Thymus (tissue), 11 donors: Measurements from ENCODE around the gene TMEM54. TPM values are rescaled to one million over a fixed set of nuclear protein-coding genes. Genes with fewer than 3 reads are reported as not detected.

ENCODE experiments used
- DNase-seq, 9 donors: peaks; one replicate each; pipeline ENCODE4 v3.0.0-alpha.2; 2013; ENCODE audit warnings: low spot score in 9 of 9, low read depth in 6 of 9, missing footprints in 1 of 9
- H3K27ac ChIP-seq, 2 donors: one replicate each; pipeline ENCODE4 v1.5.1; 2013; ENCODE audit warnings: control low read depth in 1 of 2, low read depth in 1 of 2, low read length in 1 of 2, mild to moderate bottlenecking in 1 of 2, moderate library complexity in 1 of 2
- H3K27me3 ChIP-seq, 2 donors: one replicate each; pipeline ENCODE4 v1.5.1; 2013; ENCODE audit warnings: low read length in 1 of 2; ENCODE audit not compliant: control insufficient read depth in 2 of 2, insufficient read depth in 1 of 2
- H3K36me3 ChIP-seq, 2 donors: one replicate each; pipeline ENCODE4 v1.5.1; 2013; ENCODE audit warnings: low read length in 1 of 2, mild to moderate bottlenecking in 1 of 2, moderate library complexity in 1 of 2; ENCODE audit not compliant: control insufficient read depth in 2 of 2, insufficient read depth in 2 of 2
- H3K4me1 ChIP-seq, 2 donors: one replicate each; pipeline ENCODE4 v1.5.1; 2013; ENCODE audit warnings: low read length in 2 of 2; ENCODE audit not compliant: control insufficient read depth in 2 of 2, insufficient read depth in 2 of 2
- H3K4me3 ChIP-seq, 2 donors: one replicate each; pipeline ENCODE4 v1.5.1; 2013; ENCODE audit warnings: low read length in 2 of 2, control low read depth in 1 of 2, mild to moderate bottlenecking in 1 of 2
- H3K9me3 ChIP-seq, 2 donors: one replicate each; pipeline ENCODE4 v1.5.1; 2013; ENCODE audit warnings: low read length in 1 of 2, mild to moderate bottlenecking in 1 of 2; ENCODE audit not compliant: control insufficient read depth in 2 of 2, insufficient read depth in 1 of 2
- WGBS: extraction: QIAGEN DNeasy Blood & Tissue Kit; methylation state at CpG from one replicate; pipeline ENCODE4 v1.1.7; 2013; 5-methylcytosine and 5-hydroxymethylcytosine counted together
- polyA plus RNA-seq: library from polyadenylated mRNA; stranded (reverse); fragments of 200-250 nt; gene quantifications from one replicate; pipeline ENCODE4 v1.2.3, GENCODE V29; 2013
- total RNA-seq: library from RNA; stranded (reverse); fragments of 120-200 nt; gene quantifications from one replicate; pipeline ENCODE4 v1.2.4, GENCODE V29; 2013
- donor health status: healthy.

The TMEM54 gene
- total and polyA plus RNA-seq, 2 donors: 2.2 to 12.9 TPM

GRCh38 chr1:32864375-32865019, 36.7 kb downstream of the TMEM54 start:
- H3K4me3 ChIP-seq: no peak overlapping the region
- peaks cover 20 to 31% of the 10 kb centered on the region in 2 donors for H3K36me3 ChIP-seq
- DNase-seq: no peak
- H3K27ac ChIP-seq: no peak overlapping the region
- no peaks in the 10 kb centered on the region for H3K4me1 ChIP-seq
- no peaks in the 10 kb centered on the region for H3K9me3 ChIP-seq
- H3K27me3 ChIP-seq: peaks cover 8 to 9% of the 10 kb centered on the region in 2 donors
- WGBS: 98% methylated on average over 8 of the region's 8 CpGs

GRCh38 chr1:32863881-32864245, 37.3 kb downstream of the TMEM54 start:
- H3K4me1 ChIP-seq: no peaks in the 10 kb centered on the region
- no peak overlapping the region for H3K27ac ChIP-seq
- 100% methylated on average over 1 of the region's 1 CpG for WGBS
- H3K4me3 ChIP-seq: no peak overlapping the region
- H3K9me3 ChIP-seq: no peaks in the 10 kb centered on the region
- H3K36me3 ChIP-seq: peaks cover 24 to 31% of the 10 kb centered on the region in 2 donors
- DNase-seq: no peak
- peaks cover 2 to 3% of the 10 kb centered on the region in 2 donors for H3K27me3 ChIP-seq

GRCh38 chr1:32863218-32863880, 37.8 kb downstream of the TMEM54 start:
- H3K4me1 ChIP-seq: no peaks in the 10 kb centered on the region
- no peaks in the 10 kb centered on the region for H3K27me3 ChIP-seq
- 95% methylated on average over 4 of the region's 4 CpGs for WGBS
- no peak overlapping the region for H3K4me3 ChIP-seq
- H3K36me3 ChIP-seq: peaks cover 28 to 30% of the 10 kb centered on the region in 2 donors
- H3K27ac ChIP-seq: no peak overlapping the region
- DNase-seq: no peak
- no peaks in the 10 kb centered on the region for H3K9me3 ChIP-seq

GRCh38 chr1:32861904-32862695, 39.1 kb downstream of the TMEM54 start:
- no peak overlapping the region for H3K4me3 ChIP-seq
- H3K27me3 ChIP-seq: no peaks in the 10 kb centered on the region
- 96% methylated on average over 3 of the region's 3 CpGs for WGBS
- DNase-seq: no peak
- no peak overlapping the region for H3K27ac ChIP-seq
- H3K36me3 ChIP-seq: peaks cover 33 to 40% of the 10 kb centered on the region in 2 donors
- H3K4me1 ChIP-seq: no peaks in the 10 kb centered on the region
- H3K9me3 ChIP-seq: no peaks in the 10 kb centered on the region

- DNase-seq: no peak
- no peaks in the 10 kb centered on the region for H3K4me1 ChIP-seq
- H3K4me3 ChIP-seq: no peak overlapping the region
- no peaks in the 10 kb centered on the region for H3K27me3 ChIP-seq
- H3K36me3 ChIP-seq: peaks cover 44 to 54% of the 10 kb centered on the region in 2 donors
- H3K9me3 ChIP-seq: no peaks in the 10 kb centered on the region
- no peak overlapping the region for H3K27ac ChIP-seq
These were observed 40.6 kb downstream of the TMEM54 start for GRCh38 chr1:32860566-32860965.

- H3K27me3 ChIP-seq: no peaks in the 10 kb centered on the region
- H3K4me1 ChIP-seq: no peaks in the 10 kb centered on the region
- peaks cover 44 to 58% of the 10 kb centered on the region in 2 donors for H3K36me3 ChIP-seq
- no peak for DNase-seq
- H3K27ac ChIP-seq: no peak overlapping the region
- no peaks in the 10 kb centered on the region for H3K9me3 ChIP-seq
- H3K4me3 ChIP-seq: no peak overlapping the region
- WGBS: 99% methylated on average over 2 of the region's 2 CpGs
These were observed 41.3 kb downstream of the TMEM54 start for GRCh38 chr1:32859915-32860314.

GRCh38 chr1:32858791-32859190, 42.4 kb downstream of the TMEM54 start:
- no peak for DNase-seq
- 97% methylated on average over 7 of the region's 7 CpGs for WGBS
- Histone ChIP-seq H3K36me3 (peaks cover 44 to 64% of the 10 kb centered on the region in 2 donors), H3K4me3 (no peak overlapping the region), H3K9me3 (no peaks in the 10 kb centered on the region), H3K27ac (no peak overlapping the region), H3K4me1 (no peaks in the 10 kb centered on the region), H3K27me3 (no peaks in the 10 kb centered on the region)

- H3K36me3 ChIP-seq: peaks cover 49 to 67% of the 10 kb centered on the region in 2 donors
- WGBS: 96% methylated on average over 2 of the region's 2 CpGs
These were observed 43.1 kb downstream of the TMEM54 start for GRCh38 chr1:32858136-32858535.

More at GRCh38 chr1:32858136-32858535, 43.1 kb downstream of the TMEM54 start:
- no peaks in the 10 kb centered on the region for H3K4me1 ChIP-seq
- no peak overlapping the region for H3K27ac ChIP-seq
- DNase-seq: no peak
- no peaks in the 10 kb centered on the region for H3K27me3 ChIP-seq
- H3K9me3 ChIP-seq: no peaks in the 10 kb centered on the region
- H3K4me3 ChIP-seq: no peak overlapping the region
